ENCODE data around the gene PIK3IP1. TPM values are rescaled to one million over a fixed set of nuclear protein-coding genes. Genes with fewer than 3 reads are reported as not detected.

PIK3IP1 gene
- total and polyA plus RNA-seq, 9 of the 15 experiments (the other 6 are each of a cell fraction or from before 2014, with no cell fraction given) = 0.11 to 1.3 (median 0.77) TPM

DNA sequence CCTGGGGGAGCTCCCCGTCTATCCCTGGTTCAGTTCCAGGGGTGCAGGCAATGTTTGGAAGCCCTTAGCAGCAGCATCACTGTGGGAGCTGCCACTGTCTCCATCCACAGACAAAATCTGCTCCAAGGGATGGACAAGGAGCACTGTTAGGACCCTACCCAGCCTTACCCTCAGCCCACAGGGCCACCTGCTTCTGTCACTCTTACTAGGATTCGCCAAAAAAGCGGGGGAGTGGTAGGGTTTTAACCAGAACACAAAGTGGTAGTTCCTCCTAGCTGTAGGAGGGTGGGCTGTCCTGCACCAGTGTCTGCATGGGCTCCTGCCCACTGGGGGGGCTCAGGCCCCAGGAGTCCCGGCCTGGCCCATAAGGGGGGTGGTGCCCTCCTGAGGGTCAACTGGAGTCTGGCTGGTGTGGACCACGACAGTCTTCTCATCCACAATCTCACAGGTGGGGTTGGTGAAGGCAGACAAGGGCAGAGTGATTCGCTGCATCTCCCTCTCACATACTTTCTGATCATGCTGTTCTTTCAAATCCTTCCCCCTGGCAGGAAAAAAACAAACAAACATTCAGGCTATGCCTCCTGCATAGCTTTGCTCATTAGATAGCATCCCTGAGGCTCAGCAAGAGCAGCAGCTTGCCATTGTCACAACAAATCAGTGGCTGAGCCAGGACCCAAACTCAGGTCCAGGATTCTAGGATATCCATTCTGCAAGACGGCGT lies 9.4 kb downstream of the PIK3IP1 start (continued):
- TF ChIP-seq ZNF764 (CRISPR knock-in tag; IDR thresholded peaks at IDR 0.05; ENCODE audit: low read depth) (no peak), KAT8 (IDR thresholded peaks at IDR 0.05; ENCODE audit: low read depth) (no peak)
- TF ChIP-seq, protein P1, sequence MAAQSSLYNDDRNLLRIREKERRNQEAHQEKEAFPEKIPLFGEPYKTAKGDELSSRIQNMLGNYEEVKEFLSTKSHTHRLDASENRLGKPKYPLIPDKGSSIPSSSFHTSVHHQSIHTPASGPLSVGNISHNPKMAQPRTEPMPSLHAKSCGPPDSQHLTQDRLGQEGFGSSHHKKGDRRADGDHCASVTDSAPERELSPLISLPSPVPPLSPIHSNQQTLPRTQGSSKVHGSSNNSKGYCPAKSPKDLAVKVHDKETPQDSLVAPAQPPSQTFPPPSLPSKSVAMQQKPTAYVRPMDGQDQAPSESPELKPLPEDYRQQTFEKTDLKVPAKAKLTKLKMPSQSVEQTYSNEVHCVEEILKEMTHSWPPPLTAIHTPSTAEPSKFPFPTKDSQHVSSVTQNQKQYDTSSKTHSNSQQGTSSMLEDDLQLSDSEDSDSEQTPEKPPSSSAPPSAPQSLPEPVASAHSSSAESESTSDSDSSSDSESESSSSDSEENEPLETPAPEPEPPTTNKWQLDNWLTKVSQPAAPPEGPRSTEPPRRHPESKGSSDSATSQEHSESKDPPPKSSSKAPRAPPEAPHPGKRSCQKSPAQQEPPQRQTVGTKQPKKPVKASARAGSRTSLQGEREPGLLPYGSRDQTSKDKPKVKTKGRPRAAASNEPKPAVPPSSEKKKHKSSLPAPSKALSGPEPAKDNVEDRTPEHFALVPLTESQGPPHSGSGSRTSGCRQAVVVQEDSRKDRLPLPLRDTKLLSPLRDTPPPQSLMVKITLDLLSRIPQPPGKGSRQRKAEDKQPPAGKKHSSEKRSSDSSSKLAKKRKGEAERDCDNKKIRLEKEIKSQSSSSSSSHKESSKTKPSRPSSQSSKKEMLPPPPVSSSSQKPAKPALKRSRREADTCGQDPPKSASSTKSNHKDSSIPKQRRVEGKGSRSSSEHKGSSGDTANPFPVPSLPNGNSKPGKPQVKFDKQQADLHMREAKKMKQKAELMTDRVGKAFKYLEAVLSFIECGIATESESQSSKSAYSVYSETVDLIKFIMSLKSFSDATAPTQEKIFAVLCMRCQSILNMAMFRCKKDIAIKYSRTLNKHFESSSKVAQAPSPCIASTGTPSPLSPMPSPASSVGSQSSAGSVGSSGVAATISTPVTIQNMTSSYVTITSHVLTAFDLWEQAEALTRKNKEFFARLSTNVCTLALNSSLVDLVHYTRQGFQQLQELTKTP (IDR thresholded peaks at IDR 0.05; ENCODE audit: low read depth in 1 of 2, partially characterized antibody in 2 of 2) = no peak

DNA sequence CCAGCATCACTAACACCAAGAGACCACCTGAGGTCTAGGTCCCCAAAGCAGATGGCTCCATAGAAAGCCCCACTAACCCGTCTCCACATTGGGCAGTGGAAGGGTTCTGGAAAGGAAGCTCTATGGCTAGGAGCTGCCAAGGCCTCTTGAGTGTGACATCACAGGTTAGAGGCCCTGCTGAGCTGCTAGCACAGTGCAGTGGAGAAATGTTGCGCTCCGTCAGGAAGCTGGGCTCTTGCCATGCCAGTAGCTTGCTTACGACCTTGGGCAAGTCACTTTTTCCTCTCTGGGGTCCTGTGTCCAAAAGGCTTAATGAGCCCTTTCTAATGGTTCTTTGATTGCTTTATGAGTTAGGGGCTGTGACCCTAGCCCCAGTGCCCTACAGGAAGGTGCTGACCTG lies 10.6 kb downstream of the PIK3IP1 start:
- no TSS peak for BruUV-seq (replicated peaks)
- ChIA-PET POLR2A (interaction anchor here (0.7 to 1.1 kb wide), 4 partner anchors 9 to 187 kb away, joined by 3 to 7 read pairs (median 4); partner anchors contain the start of gene PIK3IP1), CTCF (ENCODE audit: low intra/inter-chr PET ratio) (no interaction called here)
- in situ Hi-C loops (cut with MboI) = no loop called here
- no peak overlapping the region for H3K4me3 ChIP-seq
- no peak for FAIRE-seq
- 47% methylated on average over 3 of the region's 4 CpGs for WGBS (ENCODE audit: insufficient coverage, low coverage, missing lambda C conversion rate)
- intact Hi-C loops (cut with micrococcal nuclease) = no loop called here
- no peak overlapping the region for H3K27ac ChIP-seq (ENCODE audit: extremely low read depth, low read depth, low read length)
- no peaks in the 10 kb centered on the region for H4K20me1 ChIP-seq (replicated peaks; ENCODE audit: control insufficient read depth, insufficient read depth, low read length)
- H3K4me1 ChIP-seq (replicated peaks in 1 of 2; ENCODE audit: control insufficient read depth in 2 of 2, insufficient read depth in 2 of 2, low read length in 2 of 2) = peaks cover 2 to 3% of the 10 kb centered on the region in 2 experiments; a peak in 2 of 5 replicates
- H3K9ac ChIP-seq (ENCODE audit: insufficient read depth in 1 of 2, low read depth in 2 of 2, low read length in 2 of 2) = no peak overlapping the region
- H3K4me2 ChIP-seq (ENCODE audit: insufficient read depth, low read length) = no peak overlapping the region
- H3K9me1 ChIP-seq (ENCODE audit: control insufficient read depth, insufficient read depth, low read length) = no peaks in the 10 kb centered on the region
- H3K9me3 ChIP-seq (replicated peaks; ENCODE audit: control insufficient read depth, insufficient read depth, low read depth, low read length) = no peaks in the 10 kb centered on the region
- no peak for DNase-seq (ENCODE audit: extremely low read depth in 1 of 4, low spot score in 3 of 4)
- no peak overlapping the region for H2AFZ ChIP-seq (ENCODE audit: low read depth, low read length)
- H3K27me3 ChIP-seq (ENCODE audit: control insufficient read depth in 2 of 2, insufficient read depth in 2 of 2, low read length in 2 of 2) = no peaks in the 10 kb centered on the region
- TF ChIP-seq SIX5 (IDR thresholded peaks at IDR 0.05; ENCODE audit: borderline replicate concordance in 1 of 2, insufficient read depth in 1 of 2, low read depth in 1 of 2, low read length in 2 of 2) = no peak
- no peak for TF ChIP-seq ZNF75A (CRISPR knock-in tag; IDR thresholded peaks at IDR 0.05)
- no peak for TF ChIP-seq ZNF324 (CRISPR knock-in tag; IDR thresholded peaks at IDR 0.05)
- TF ChIP-seq HSF4 (CRISPR knock-in tag; IDR thresholded peaks at IDR 0.05; ENCODE audit: borderline replicate concordance) = no peak
- TF ChIP-seq, protein P2, sequence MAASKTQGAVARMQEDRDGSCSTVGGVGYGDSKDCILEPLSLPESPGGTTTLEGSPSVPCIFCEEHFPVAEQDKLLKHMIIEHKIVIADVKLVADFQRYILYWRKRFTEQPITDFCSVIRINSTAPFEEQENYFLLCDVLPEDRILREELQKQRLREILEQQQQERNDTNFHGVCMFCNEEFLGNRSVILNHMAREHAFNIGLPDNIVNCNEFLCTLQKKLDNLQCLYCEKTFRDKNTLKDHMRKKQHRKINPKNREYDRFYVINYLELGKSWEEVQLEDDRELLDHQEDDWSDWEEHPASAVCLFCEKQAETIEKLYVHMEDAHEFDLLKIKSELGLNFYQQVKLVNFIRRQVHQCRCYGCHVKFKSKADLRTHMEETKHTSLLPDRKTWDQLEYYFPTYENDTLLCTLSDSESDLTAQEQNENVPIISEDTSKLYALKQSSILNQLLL (CRISPR knock-in tag; IDR thresholded peaks at IDR 0.05; ENCODE audit: borderline replicate concordance) = no peak
- no peaks in the 10 kb centered on the region for H3K79me2 ChIP-seq (ENCODE audit: control insufficient read depth, insufficient read depth, low read length)
- ATAC-seq = no peak
- H3K36me3 ChIP-seq (ENCODE audit: control insufficient read depth, insufficient read depth, low read length) = peaks cover 6% of the 10 kb centered on the region; the same call in 2 of the 3 replicates
